Neural cell (in vitro differentiated cells): ENCODE data around the gene DGCR6L. TPM values are rescaled to one million over a fixed set of nuclear protein-coding genes. Genes with fewer than 3 reads are reported as not detected.

ENCODE experiments used
- H2AFZ ChIP-seq: fragments of 200-600, 300-800 bp; sonication (generic), shearing (Covaris generic); 2 replicates; pipeline ENCODE4 v1.6.0; 2014; ENCODE audit warnings: low read depth, mild to moderate bottlenecking, antibody characterized with exemption, low read length, moderate library complexity
- H3F3A ChIP-seq: fragments of 200-600 bp; shearing (Covaris generic); 2 replicates; pipeline ENCODE4 v1.6.1; 2016; ENCODE audit warnings: mild to moderate bottlenecking, moderate library complexity, mixed read lengths, antibody characterized with exemption, low read length; ENCODE audit not compliant: insufficient read depth, poor library complexity, severe bottlenecking
- H3K27ac ChIP-seq: fragments of 200-600, 300-800 bp; sonication (generic), shearing (Covaris generic); 2 replicates; pipeline ENCODE4 v1.5.1; 2014; ENCODE audit warnings: mild to moderate bottlenecking, low read length, moderate library complexity
- H3K27me3 ChIP-seq: fragments of 300-800, 200-600 bp; sonication (generic), shearing (Covaris generic); 2 replicates; pipeline ENCODE4 v1.6.0; 2014; ENCODE audit warnings: mild to moderate bottlenecking, low read depth, low read length, moderate library complexity; ENCODE audit not compliant: insufficient read depth
- H3K36me3 ChIP-seq: fragments of 300-800, 200-600 bp; sonication (generic), shearing (Covaris generic); 2 replicates; pipeline ENCODE4 v1.5.1; 2014; ENCODE audit warnings: mild to moderate bottlenecking, antibody characterized with exemption, low read length, moderate library complexity; ENCODE audit not compliant: insufficient read depth
- H3K4me2 ChIP-seq: fragments of 300-800, 200-600 bp; sonication (generic), shearing (Covaris generic); 2 replicates; pipeline ENCODE4 v1.6.0; 2014; ENCODE audit warnings: mild to moderate bottlenecking, low read length
- H3K4me3 ChIP-seq: fragments of 300-800, 200-600 bp; sonication (generic), shearing (Covaris generic); 2 replicates; pipeline ENCODE4 v1.5.1; 2014; ENCODE audit warnings: mild to moderate bottlenecking, low read length, moderate library complexity
- H3K79me2 ChIP-seq: fragments of 200-600 bp; shearing (Covaris generic); replicated peaks from 2 replicates; pipeline ENCODE4 v1.6.0; 2014; ENCODE audit warnings: mild to moderate bottlenecking, low read length, moderate library complexity; ENCODE audit not compliant: insufficient read depth
- H3K9ac ChIP-seq: fragments of 300-800, 200-600 bp; sonication (generic), shearing (Covaris generic); 2 replicates; pipeline ENCODE4 v1.6.1; 2016; ENCODE audit warnings: mild to moderate bottlenecking, low read length, mixed read lengths
- H3K9me2 ChIP-seq: fragments of 200-600 bp; shearing (Covaris generic); 2 replicates; pipeline ENCODE4 v1.6.1; 2016; ENCODE audit warnings: mild to moderate bottlenecking, low read length, mixed read lengths; ENCODE audit not compliant: insufficient read depth
- H3K9me3 ChIP-seq: fragments of 200-600, 300-800 bp; sonication (generic), shearing (Covaris generic); 2 replicates; pipeline ENCODE4 v1.6.1; 2016; ENCODE audit warnings: mild to moderate bottlenecking, mixed run types, low read length, moderate library complexity, mixed read lengths
- H4K20me1 ChIP-seq: fragments of 200-600 bp; shearing (Covaris generic); 2 replicates; pipeline ENCODE4 v1.6.1; 2016; ENCODE audit warnings: mild to moderate bottlenecking, mixed run types; ENCODE audit not compliant: insufficient read depth
- EP300 ChIP-seq: fragments of 450-650 bp; conservative IDR thresholded peaks from 2 replicates; pipeline ENCODE4 v1.6.1; 2014; ENCODE audit warnings: antibody characterized with exemption, mild to moderate bottlenecking, moderate library complexity; ENCODE audit not compliant: poor library complexity, severe bottlenecking
- POLR2AphosphoS5 ChIP-seq: IDR thresholded peaks from 2 replicates; pipeline ENCODE4 v1.6.1; 2012
- RAD21 ChIP-seq: fragments of 450-650 bp; conservative IDR thresholded peaks from 2 replicates; pipeline ENCODE4 v1.6.1; 2014; ENCODE audit warnings: antibody characterized with exemption, mild to moderate bottlenecking, moderate library complexity
- SMC3 ChIP-seq: fragments of 450-650 bp; conservative IDR thresholded peaks from 2 replicates; pipeline ENCODE4 v1.6.1; 2014; ENCODE audit warnings: antibody characterized with exemption, mild to moderate bottlenecking, moderate library complexity; ENCODE audit not compliant: poor library complexity
- polyA plus RNA-seq: library from polyadenylated mRNA; depleted of rRNA; stranded (reverse); fragments of >200 nt; gene quantifications from 2 replicates; pipeline ENCODE4 v1.2.3, GENCODE V29; 2014
- TF ChIP-seq, protein P1 (sequence below): fragments of 450-650 bp; IDR thresholded peaks from 2 replicates; pipeline ENCODE4 v1.5.1; 2014; ENCODE audit warnings: antibody characterized with exemption, mild to moderate bottlenecking, moderate library complexity; ENCODE audit not compliant: poor library complexity, severe bottlenecking
- TF ChIP-seq, protein P2 (sequence below): IDR thresholded peaks from 2 replicates; pipeline ENCODE4 v1.6.1; 2012; ENCODE audit warnings: borderline replicate concordance

Gene DGCR6L
- polyA plus RNA-seq, 1 donor from 2014 or later = 125 TPM

DNA sequence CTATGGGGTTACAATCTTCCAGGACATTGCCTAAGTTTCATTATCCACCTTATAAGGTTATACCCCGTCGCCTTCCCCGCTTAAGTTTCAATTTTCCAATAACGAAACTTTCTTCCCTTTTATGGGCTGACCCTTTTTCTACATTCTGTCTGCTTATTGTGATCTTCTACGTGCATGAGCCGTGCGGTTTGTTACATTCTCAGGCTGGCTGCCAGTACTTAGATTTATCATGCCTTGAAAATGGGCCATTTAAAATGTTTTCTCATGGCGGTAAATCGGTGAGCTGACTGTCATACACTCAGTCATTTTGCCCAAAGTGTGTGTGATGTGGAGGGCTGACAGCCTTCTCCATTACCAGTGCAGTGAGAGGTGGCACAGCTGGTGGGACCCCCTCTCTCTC, 23.3 kb downstream of the DGCR6L start:
- no peak overlapping the region for H3K4me2 ChIP-seq
- no peak overlapping the region for H3K4me3 ChIP-seq
- no peaks in the 10 kb centered on the region for H4K20me1 ChIP-seq
- no peak overlapping the region for H3K9ac ChIP-seq
- no peaks in the 10 kb centered on the region for H3K9me3 ChIP-seq
- no peaks in the 10 kb centered on the region for H3K9me2 ChIP-seq
- no peak for TF ChIP-seq SMC3
- no peak for TF ChIP-seq RAD21
- no peak for TF ChIP-seq POLR2AphosphoS5
- no peak for TF ChIP-seq EP300
- TF ChIP-seq, protein P1, sequence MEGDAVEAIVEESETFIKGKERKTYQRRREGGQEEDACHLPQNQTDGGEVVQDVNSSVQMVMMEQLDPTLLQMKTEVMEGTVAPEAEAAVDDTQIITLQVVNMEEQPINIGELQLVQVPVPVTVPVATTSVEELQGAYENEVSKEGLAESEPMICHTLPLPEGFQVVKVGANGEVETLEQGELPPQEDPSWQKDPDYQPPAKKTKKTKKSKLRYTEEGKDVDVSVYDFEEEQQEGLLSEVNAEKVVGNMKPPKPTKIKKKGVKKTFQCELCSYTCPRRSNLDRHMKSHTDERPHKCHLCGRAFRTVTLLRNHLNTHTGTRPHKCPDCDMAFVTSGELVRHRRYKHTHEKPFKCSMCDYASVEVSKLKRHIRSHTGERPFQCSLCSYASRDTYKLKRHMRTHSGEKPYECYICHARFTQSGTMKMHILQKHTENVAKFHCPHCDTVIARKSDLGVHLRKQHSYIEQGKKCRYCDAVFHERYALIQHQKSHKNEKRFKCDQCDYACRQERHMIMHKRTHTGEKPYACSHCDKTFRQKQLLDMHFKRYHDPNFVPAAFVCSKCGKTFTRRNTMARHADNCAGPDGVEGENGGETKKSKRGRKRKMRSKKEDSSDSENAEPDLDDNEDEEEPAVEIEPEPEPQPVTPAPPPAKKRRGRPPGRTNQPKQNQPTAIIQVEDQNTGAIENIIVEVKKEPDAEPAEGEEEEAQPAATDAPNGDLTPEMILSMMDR = no peak
- H3K27ac ChIP-seq = no peak overlapping the region
- no peak overlapping the region for H2AFZ ChIP-seq
- H3K36me3 ChIP-seq = no peaks in the 10 kb centered on the region
- no peaks in the 10 kb centered on the region for H3K79me2 ChIP-seq
- peaks cover 32% of the 10 kb centered on the region for H3K27me3 ChIP-seq
- no peaks in the 10 kb centered on the region for H3F3A ChIP-seq

DNA sequence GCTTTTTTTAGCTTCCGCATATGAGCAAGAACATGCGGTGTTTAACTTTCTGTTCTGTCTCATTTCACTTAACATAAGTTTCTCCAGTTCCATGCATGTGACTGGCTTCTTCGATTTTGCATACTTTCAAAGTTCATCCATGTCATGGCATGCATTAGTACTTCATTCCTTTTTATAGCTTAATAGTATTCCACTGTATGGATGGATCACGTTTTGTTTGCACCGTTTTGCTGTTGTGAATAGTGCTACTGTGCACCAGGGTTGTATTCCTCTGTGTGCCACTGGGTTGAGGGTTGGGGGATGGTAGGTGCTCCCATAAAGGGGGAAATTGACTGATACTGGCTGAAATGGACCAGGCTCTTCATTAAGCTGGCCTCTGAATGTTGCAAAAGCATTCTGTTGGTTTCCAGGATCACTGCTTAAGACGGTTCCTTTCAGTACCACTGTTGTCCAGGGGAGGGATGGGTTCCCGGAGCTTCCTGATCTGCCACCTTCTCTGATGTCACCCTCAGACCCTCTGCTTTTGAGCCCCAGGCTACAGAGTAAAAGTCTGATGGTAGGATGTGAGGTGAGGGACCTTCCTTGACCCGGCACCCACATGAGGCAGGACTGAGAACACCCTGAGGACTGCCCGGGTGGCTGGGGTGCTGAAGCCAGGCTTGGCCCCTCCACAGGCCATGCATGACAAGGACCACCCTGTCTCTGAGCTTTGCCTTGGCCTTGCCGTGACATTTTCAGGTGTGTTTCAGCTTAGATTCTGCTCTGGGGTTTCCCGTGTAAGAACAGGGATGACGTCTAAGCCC, 24.4 kb downstream of the DGCR6L start:
- H3K9ac ChIP-seq = no peak overlapping the region
- no peaks in the 10 kb centered on the region for H3F3A ChIP-seq
- H4K20me1 ChIP-seq = no peaks in the 10 kb centered on the region
- no peaks in the 10 kb centered on the region for H3K79me2 ChIP-seq
- no peaks in the 10 kb centered on the region for H3K9me2 ChIP-seq
- H3K9me3 ChIP-seq = no peaks in the 10 kb centered on the region
- no peak overlapping the region for H3K27ac ChIP-seq
- H3K4me3 ChIP-seq = no peak overlapping the region
- H3K27me3 ChIP-seq = peaks cover 24% of the 10 kb centered on the region
- H3K36me3 ChIP-seq = no peaks in the 10 kb centered on the region
- TF ChIP-seq RAD21 = no peak
- TF ChIP-seq, protein P2, sequence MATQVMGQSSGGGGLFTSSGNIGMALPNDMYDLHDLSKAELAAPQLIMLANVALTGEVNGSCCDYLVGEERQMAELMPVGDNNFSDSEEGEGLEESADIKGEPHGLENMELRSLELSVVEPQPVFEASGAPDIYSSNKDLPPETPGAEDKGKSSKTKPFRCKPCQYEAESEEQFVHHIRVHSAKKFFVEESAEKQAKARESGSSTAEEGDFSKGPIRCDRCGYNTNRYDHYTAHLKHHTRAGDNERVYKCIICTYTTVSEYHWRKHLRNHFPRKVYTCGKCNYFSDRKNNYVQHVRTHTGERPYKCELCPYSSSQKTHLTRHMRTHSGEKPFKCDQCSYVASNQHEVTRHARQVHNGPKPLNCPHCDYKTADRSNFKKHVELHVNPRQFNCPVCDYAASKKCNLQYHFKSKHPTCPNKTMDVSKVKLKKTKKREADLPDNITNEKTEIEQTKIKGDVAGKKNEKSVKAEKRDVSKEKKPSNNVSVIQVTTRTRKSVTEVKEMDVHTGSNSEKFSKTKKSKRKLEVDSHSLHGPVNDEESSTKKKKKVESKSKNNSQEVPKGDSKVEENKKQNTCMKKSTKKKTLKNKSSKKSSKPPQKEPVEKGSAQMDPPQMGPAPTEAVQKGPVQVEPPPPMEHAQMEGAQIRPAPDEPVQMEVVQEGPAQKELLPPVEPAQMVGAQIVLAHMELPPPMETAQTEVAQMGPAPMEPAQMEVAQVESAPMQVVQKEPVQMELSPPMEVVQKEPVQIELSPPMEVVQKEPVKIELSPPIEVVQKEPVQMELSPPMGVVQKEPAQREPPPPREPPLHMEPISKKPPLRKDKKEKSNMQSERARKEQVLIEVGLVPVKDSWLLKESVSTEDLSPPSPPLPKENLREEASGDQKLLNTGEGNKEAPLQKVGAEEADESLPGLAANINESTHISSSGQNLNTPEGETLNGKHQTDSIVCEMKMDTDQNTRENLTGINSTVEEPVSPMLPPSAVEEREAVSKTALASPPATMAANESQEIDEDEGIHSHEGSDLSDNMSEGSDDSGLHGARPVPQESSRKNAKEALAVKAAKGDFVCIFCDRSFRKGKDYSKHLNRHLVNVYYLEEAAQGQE = no peak
- H3K4me2 ChIP-seq = no peak overlapping the region
- no peak overlapping the region for H2AFZ ChIP-seq

DNA sequence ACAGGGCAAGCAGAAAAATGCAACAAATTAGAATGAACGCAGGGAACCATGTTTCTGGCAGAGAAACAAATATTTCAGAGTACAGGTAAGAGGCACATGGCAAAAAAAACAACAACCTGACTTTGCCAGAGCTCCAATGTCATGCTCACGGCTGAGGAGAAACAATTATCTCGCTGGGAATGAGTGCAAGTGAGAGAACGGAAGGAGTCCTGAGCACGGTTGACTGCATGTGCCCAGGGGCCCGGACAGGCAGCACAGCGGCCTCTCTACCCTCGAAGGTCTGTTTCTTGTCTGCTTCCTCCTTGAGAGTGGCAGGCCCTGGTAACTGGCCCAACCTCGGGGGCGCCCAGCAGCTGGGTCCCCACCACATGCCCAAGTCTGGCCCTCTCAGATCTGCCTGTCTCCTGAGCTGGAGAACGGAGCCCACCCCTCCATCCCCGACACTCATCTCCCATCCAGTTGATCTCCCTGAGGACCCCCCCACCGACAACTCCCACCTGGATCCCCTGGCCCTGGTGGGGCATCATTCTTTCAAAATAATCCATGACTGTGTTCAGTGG, 27.1 kb downstream of the DGCR6L start:
- no peak overlapping the region for H3K9ac ChIP-seq
- no peaks in the 10 kb centered on the region for H3F3A ChIP-seq
- TF ChIP-seq, protein P1 = no peak

More for the DNA sequence above, 27.1 kb downstream of the DGCR6L start:
- no peaks in the 10 kb centered on the region for H3K9me3 ChIP-seq
- no peaks in the 10 kb centered on the region for H3K27me3 ChIP-seq
- no peaks in the 10 kb centered on the region for H3K9me2 ChIP-seq
- no peak overlapping the region for H3K4me2 ChIP-seq
- H2AFZ ChIP-seq = no peak overlapping the region
- no peak overlapping the region for H3K27ac ChIP-seq
- no peak overlapping the region for H3K4me3 ChIP-seq
- H4K20me1 ChIP-seq = no peaks in the 10 kb centered on the region
- no peaks in the 10 kb centered on the region for H3K36me3 ChIP-seq
- H3K79me2 ChIP-seq = no peaks in the 10 kb centered on the region
